Loucy (cell line): ENCODE results near the gene RRH.
A peak's percentile ranks its signal among the peaks of the same experiment; 100 is the strongest.

Experiments used
- EZH2phosphoT487 ChIP-seq: fragments of 200-600 bp; IDR thresholded peaks from 2 replicates; pipeline ENCODE4 v1.6.1; 2018; ENCODE audit warnings: antibody characterized with exemption, mild to moderate bottlenecking, moderate library complexity, borderline replicate concordance
- TF ChIP-seq, protein P1 (sequence below): fragments of 200-600 bp; sonication (generic); conservative IDR thresholded peaks from 2 replicates; pipeline ENCODE4 v1.5.1; 2014; ENCODE audit warnings: mild to moderate bottlenecking, antibody characterized with exemption, low read length

DNA sequence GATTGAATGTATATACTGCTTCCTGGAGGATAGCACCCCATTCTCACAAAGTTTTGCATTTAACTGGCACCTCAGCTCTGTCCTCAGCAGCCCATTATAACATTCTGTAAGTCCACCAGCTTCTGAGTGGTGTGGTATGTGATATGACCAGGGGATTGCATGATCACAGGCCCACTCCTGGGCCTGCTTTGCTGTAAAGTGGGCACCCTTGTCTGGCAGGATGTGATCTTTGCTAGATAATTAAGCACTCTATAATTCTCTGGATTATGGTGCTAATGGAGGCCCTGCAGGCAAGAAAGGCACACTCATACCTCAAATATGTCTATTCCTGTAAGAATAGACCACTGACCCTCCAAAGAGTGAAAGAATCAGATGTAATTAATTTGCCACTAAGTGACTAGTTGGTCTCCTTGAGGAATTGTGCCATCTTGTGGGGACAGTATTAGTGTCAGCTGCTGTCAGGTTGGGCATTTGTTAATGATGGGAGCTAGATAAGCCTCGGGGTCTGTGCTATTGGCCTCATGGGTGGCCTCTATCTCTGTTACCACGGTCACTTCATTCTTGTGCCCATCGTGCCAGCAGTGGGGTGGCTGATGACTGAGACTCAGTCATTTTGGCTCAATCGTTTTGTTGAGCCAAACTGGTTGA lies 23.7 kb upstream of the RRH start:
- TF ChIP-seq, protein P1, sequence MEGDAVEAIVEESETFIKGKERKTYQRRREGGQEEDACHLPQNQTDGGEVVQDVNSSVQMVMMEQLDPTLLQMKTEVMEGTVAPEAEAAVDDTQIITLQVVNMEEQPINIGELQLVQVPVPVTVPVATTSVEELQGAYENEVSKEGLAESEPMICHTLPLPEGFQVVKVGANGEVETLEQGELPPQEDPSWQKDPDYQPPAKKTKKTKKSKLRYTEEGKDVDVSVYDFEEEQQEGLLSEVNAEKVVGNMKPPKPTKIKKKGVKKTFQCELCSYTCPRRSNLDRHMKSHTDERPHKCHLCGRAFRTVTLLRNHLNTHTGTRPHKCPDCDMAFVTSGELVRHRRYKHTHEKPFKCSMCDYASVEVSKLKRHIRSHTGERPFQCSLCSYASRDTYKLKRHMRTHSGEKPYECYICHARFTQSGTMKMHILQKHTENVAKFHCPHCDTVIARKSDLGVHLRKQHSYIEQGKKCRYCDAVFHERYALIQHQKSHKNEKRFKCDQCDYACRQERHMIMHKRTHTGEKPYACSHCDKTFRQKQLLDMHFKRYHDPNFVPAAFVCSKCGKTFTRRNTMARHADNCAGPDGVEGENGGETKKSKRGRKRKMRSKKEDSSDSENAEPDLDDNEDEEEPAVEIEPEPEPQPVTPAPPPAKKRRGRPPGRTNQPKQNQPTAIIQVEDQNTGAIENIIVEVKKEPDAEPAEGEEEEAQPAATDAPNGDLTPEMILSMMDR, result peak; percentile 69
- TF ChIP-seq EZH2phosphoT487, result no peak
